HEK293 (cell line): ENCODE results near the gene CFAP97.
A peak's percentile ranks its signal among the peaks of the same experiment; 100 is the strongest.

ENCODE experiments used
- CTCF ChIA-PET: fragments of 350-600 bp; formaldehyde crosslinking; extraction: SDS; loops from one replicate; lab custom pipeline; 2021; ENCODE audit warnings: antibody characterized with exemption; lab: Yijun Ruan, JAX
- POLR2A ChIA-PET: fragments of 300-600 bp; formaldehyde crosslinking; extraction: SDS; loops from one replicate; lab custom pipeline; 2020; ENCODE audit warnings: antibody characterized with exemption, inconsistent platforms; lab: Yijun Ruan, JAX
- H3K27ac ChIP-seq: fragments of 200-500 bp; sonication (Bioruptor generic); 2 replicates; pipeline ENCODE4 v1.5.1; 2014; ENCODE audit warnings: low read depth, low read length, control low read depth, inconsistent platforms; ENCODE audit errors: extremely low read depth
- H3K36me3 ChIP-seq, 2 experiments: fragments of 200-500 bp in 1 of 2; sonication (Bioruptor generic) in 1 of 2; 1 replicate in 1 of 2; 2 replicates in 1 of 2; pipeline ENCODE4 v1.5.1; 2014 to 2017; ENCODE audit warnings: inconsistent platforms in 2 of 2, low read length in 2 of 2; ENCODE audit not compliant: control insufficient read depth in 2 of 2, insufficient read depth in 1 of 2
- H3K4me1 ChIP-seq: fragments of 200-500 bp; sonication (Bioruptor generic); 2 replicates; pipeline ENCODE4 v1.5.1; 2014; ENCODE audit warnings: mild to moderate bottlenecking, low read length, inconsistent platforms; ENCODE audit not compliant: control insufficient read depth, insufficient read depth
- H3K4me3 ChIP-seq: 2 replicates; pipeline ENCODE4 v1.5.1; 2011; ENCODE audit warnings: low read depth, mild to moderate bottlenecking, control low read depth, low read length, moderate library complexity
- H3K9me3 ChIP-seq: fragments of 200-500 bp; sonication (Bioruptor generic); 2 replicates; pipeline ENCODE4 v1.5.1; 2014; ENCODE audit warnings: low read depth, low read length, inconsistent platforms; ENCODE audit not compliant: control insufficient read depth, insufficient read depth
- BCL11B ChIP-seq: fragments of 450-650 bp; formaldehyde crosslinking; IDR thresholded peaks from 2 replicates; pipeline ENCODE4 v1.5.1; 2016; ENCODE audit warnings: low read depth, missing biosample characterization, missing genetic modification characterization
- GLI2 ChIP-seq: fragments of 450-650 bp; formaldehyde crosslinking; IDR thresholded peaks from 2 replicates; pipeline ENCODE4; 2017; ENCODE audit warnings: missing biosample characterization, missing genetic modification characterization, low read depth, borderline replicate concordance
- GLIS2 ChIP-seq: fragments of 450-650 bp; formaldehyde crosslinking; IDR thresholded peaks from 2 replicates; pipeline ENCODE4 v1.5.1; 2016; ENCODE audit warnings: missing biosample characterization, missing genetic modification characterization
- KLF8 ChIP-seq: fragments of 450-650 bp; formaldehyde crosslinking; IDR thresholded peaks from 2 replicates; pipeline ENCODE4 v1.5.1; 2016; ENCODE audit warnings: missing biosample characterization, missing genetic modification characterization
- MZF1 ChIP-seq: fragments of 450-650 bp; formaldehyde crosslinking; IDR thresholded peaks from 2 replicates; pipeline ENCODE4 v1.5.1; 2017; ENCODE audit warnings: missing biosample characterization, missing genetic modification characterization, borderline replicate concordance
- PRDM1 ChIP-seq: fragments of 450-650 bp; formaldehyde crosslinking; IDR thresholded peaks from 2 replicates; pipeline ENCODE4; 2016; ENCODE audit warnings: missing biosample characterization, missing genetic modification characterization
- YY1 ChIP-seq: fragments of 450-650 bp; formaldehyde crosslinking; IDR thresholded peaks from 2 replicates; pipeline ENCODE4 v1.5.1; 2018; ENCODE audit warnings: missing biosample characterization, missing genetic modification characterization
- ZBTB1 ChIP-seq: fragments of 450-650 bp; formaldehyde crosslinking; IDR thresholded peaks from 2 replicates; pipeline ENCODE4 v1.5.1; 2016; ENCODE audit warnings: missing biosample characterization, missing genetic modification characterization
- ZBTB10 ChIP-seq: fragments of 450-650 bp; formaldehyde crosslinking; IDR thresholded peaks from 2 replicates; pipeline ENCODE4 v1.5.1; 2016; ENCODE audit warnings: missing biosample characterization, missing genetic modification characterization
- ZBTB20 ChIP-seq: fragments of 450-650 bp; formaldehyde crosslinking; IDR thresholded peaks from 2 replicates; pipeline ENCODE4 v1.5.1; 2016; ENCODE audit warnings: missing biosample characterization, missing genetic modification characterization
- ZBTB48 ChIP-seq: fragments of 450-650 bp; formaldehyde crosslinking; IDR thresholded peaks from 2 replicates; pipeline ENCODE4 v1.5.1; 2016; ENCODE audit warnings: missing biosample characterization, missing genetic modification characterization
- ZBTB7A ChIP-seq: fragments of 450-650 bp; formaldehyde crosslinking; IDR thresholded peaks from 2 replicates; pipeline ENCODE4 v1.5.1; 2016; ENCODE audit warnings: low read depth, missing biosample characterization, missing genetic modification characterization
- ZEB2 ChIP-seq: fragments of 450-650 bp; formaldehyde crosslinking; IDR thresholded peaks from 2 replicates; pipeline ENCODE4 v1.5.1; 2016; ENCODE audit warnings: missing biosample characterization, missing genetic modification characterization
- ZNF140 ChIP-seq: fragments of 450-650 bp; formaldehyde crosslinking; IDR thresholded peaks from 2 replicates; pipeline ENCODE4 v1.5.1; 2016; ENCODE audit warnings: missing biosample characterization, missing genetic modification characterization
- ZNF175 ChIP-seq: fragments of 450-650 bp; formaldehyde crosslinking; IDR thresholded peaks from 2 replicates; pipeline ENCODE4 v1.5.1; 2016; ENCODE audit warnings: missing biosample characterization, missing genetic modification characterization
- ZNF202 ChIP-seq: fragments of 450-650 bp; formaldehyde crosslinking; IDR thresholded peaks from 2 replicates; pipeline ENCODE4 v1.5.1; 2016; ENCODE audit warnings: missing biosample characterization, missing genetic modification characterization, borderline replicate concordance
- ZNF335 ChIP-seq: fragments of 450-650 bp; formaldehyde crosslinking; conservative IDR thresholded peaks from 2 replicates; pipeline ENCODE4 v1.5.1; 2016; ENCODE audit warnings: missing biosample characterization, missing genetic modification characterization
- ZNF341 ChIP-seq: fragments of 450-650 bp; formaldehyde crosslinking; IDR thresholded peaks from 2 replicates; pipeline ENCODE4; 2016; ENCODE audit warnings: low read depth, missing biosample characterization, missing genetic modification characterization
- ZNF37A ChIP-seq: fragments of 450-650 bp; IDR thresholded peaks from 2 replicates; pipeline ENCODE4 v1.5.1; 2018; ENCODE audit warnings: missing biosample characterization, missing genetic modification characterization
- ZNF501 ChIP-seq: fragments of 450-650 bp; formaldehyde crosslinking; IDR thresholded peaks from 2 replicates; pipeline ENCODE4 v1.5.1; 2016; ENCODE audit warnings: missing biosample characterization, missing genetic modification characterization
- ZNF544 ChIP-seq: fragments of 450-650 bp; formaldehyde crosslinking; IDR thresholded peaks from 2 replicates; pipeline ENCODE4 v1.5.0; 2017; ENCODE audit warnings: missing biosample characterization, missing genetic modification characterization
- ZNF621 ChIP-seq: fragments of 450-650 bp; formaldehyde crosslinking; IDR thresholded peaks from 2 replicates; pipeline ENCODE4 v1.5.1; 2017; ENCODE audit warnings: missing biosample characterization, missing genetic modification characterization
- ZNF623 ChIP-seq: fragments of 450-650 bp; formaldehyde crosslinking; IDR thresholded peaks from 2 replicates; pipeline ENCODE4 v1.5.1; 2016; ENCODE audit warnings: missing biosample characterization, missing genetic modification characterization
- ZNF660 ChIP-seq: fragments of 450-650 bp; IDR thresholded peaks from 2 replicates; pipeline ENCODE4 v1.5.1; 2018; ENCODE audit warnings: missing biosample characterization, mild to moderate bottlenecking, missing genetic modification characterization
- ZNF792 ChIP-seq: fragments of 450-650 bp; formaldehyde crosslinking; IDR thresholded peaks from 2 replicates; pipeline ENCODE4 v1.5.1; 2016; ENCODE audit warnings: missing biosample characterization, missing genetic modification characterization
- TF ChIP-seq, protein P1 (sequence below): fragments of 450-650 bp; formaldehyde crosslinking; IDR thresholded peaks from 2 replicates; pipeline ENCODE4 v1.5.1; 2016; ENCODE audit warnings: missing biosample characterization, missing genetic modification characterization

The CFAP97 gene

DNA sequence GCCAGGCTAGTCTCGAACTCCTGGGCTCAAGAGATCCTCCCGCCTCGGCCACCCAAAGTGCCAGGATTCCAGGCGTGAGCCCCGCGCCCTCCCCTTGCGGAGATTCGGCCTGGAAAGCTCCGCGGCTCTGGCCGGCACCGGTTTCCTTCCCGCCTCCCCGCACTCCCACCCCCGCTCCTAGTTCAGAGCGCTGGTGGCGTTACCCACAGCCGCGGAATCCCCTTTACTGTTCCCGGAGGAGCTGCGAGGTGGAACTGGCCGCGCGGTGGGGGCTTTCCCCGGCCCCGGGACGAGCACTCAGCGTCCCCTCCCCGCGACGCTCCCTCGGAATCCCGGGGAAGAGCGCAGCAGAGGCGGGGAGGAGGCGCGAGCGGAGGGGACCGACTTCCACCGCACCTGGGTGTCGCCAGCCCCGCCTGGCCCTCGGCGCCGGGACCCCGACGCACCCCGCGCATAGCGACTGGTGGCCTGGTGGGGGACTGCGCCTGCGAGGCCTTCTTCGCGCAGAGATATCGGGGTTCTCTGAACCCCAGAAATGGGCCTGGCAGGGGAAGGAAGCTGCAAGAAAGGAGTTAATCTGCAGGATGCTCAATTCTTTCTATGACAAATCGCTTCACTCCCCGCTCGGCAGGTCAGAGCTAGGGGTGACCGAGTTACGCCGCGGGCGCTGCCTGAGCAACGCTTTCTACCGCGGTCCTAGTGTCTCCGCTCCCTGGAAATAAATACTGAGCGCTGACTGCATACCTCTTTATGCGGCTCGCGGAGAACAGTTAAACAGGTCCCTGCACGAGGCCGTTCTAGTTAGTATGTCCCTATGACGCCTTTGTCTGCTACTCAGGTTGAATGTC is 75.3 kb downstream of the CFAP97 start (continued):
- TF ChIP-seq BCL11B (tag by site-specific recombination) (no peak), MZF1 (tag by site-specific recombination) (peak; percentile 71; the same call in 1 of the 2 replicates), GLIS2 (tag by site-specific recombination) (peak; percentile 73), ZNF140 (tag by site-specific recombination) (no peak), ZBTB20 (peak; percentile 93), ZNF37A (tag by site-specific recombination) (no peak), ZNF341 (tag by site-specific recombination) (peak; percentile 90), ZNF621 (tag by site-specific recombination) (no peak), ZEB2 (tag by site-specific recombination) (peak; percentile 46; the same call in 1 of the 2 replicates), ZBTB7A (tag by site-specific recombination) (no peak), ZNF335 (tag by site-specific recombination) (peak; percentile 79), ZNF792 (peak; percentile 69; the same call in 1 of the 2 replicates)

GRCh38 chr4:185127021-185127925 is 76.5 kb downstream of the CFAP97 start:
- no peak overlapping the region; the same call in none of the 2 replicates for H3K4me3 ChIP-seq
- POLR2A ChIA-PET = interaction anchor here (1.5 kb wide), 1 partner anchor 16 kb away, joined by 7 read pairs; the partner anchor contains the start of gene SLC25A4
- H3K36me3 ChIP-seq = no peaks in the 10 kb centered on the region
- no peak for TF ChIP-seq ZNF175 (tag by site-specific recombination)
- no peak for TF ChIP-seq ZBTB10 (tag by site-specific recombination)
- TF ChIP-seq ZNF623 (tag by site-specific recombination) = no peak
- TF ChIP-seq ZNF501 (tag by site-specific recombination) = no peak
- TF ChIP-seq GLI2 (tag by site-specific recombination) = no peak
- TF ChIP-seq ZNF660 (tag by site-specific recombination) = no peak
- TF ChIP-seq ZNF37A (tag by site-specific recombination) = no peak
- TF ChIP-seq BCL11B (tag by site-specific recombination) = no peak
- TF ChIP-seq ZNF544 (tag by site-specific recombination) = no peak
- TF ChIP-seq KLF8 (tag by site-specific recombination) = no peak
- no peak for TF ChIP-seq ZBTB1 (tag by site-specific recombination)
- TF ChIP-seq, protein P1, sequence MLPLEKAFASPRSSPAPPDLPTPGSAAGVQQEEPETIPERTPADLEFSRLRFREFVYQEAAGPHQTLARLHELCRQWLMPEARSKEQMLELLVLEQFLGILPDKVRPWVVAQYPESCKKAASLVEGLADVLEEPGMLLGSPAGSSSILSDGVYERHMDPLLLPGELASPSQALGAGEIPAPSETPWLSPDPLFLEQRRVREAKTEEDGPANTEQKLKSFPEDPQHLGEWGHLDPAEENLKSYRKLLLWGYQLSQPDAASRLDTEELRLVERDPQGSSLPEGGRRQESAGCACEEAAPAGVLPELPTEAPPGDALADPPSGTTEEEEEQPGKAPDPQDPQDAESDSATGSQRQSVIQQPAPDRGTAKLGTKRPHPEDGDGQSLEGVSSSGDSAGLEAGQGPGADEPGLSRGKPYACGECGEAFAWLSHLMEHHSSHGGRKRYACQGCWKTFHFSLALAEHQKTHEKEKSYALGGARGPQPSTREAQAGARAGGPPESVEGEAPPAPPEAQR (tag by site-specific recombination) = no peak
- no peak for TF ChIP-seq ZNF202 (tag by site-specific recombination)
- no peak for TF ChIP-seq ZBTB48 (tag by site-specific recombination)
- no peak for TF ChIP-seq YY1 (tag by site-specific recombination)
- no peak for TF ChIP-seq PRDM1 (tag by site-specific recombination)
- TF ChIP-seq, all 188 proteins: peak for 0
- CTCF ChIA-PET = interaction anchor here (0.7 kb wide), 1 partner anchor 382 kb away, joined by 3 read pairs; no protein-coding TSS in a partner anchor
- Histone ChIP-seq H3K4me1 (peaks cover 5% of the 10 kb centered on the region), H3K27ac (no peak overlapping the region), H3K9me3 (no peaks in the 10 kb centered on the region)
